Measurements from ENCODE around the gene UCN2.
"Not testable (repeated sequence)": the region's sequence is repeated elsewhere in the genome, so short reads cannot be mapped to it uniquely, and the experiment has no call there.

The UCN2 gene

DNA sequence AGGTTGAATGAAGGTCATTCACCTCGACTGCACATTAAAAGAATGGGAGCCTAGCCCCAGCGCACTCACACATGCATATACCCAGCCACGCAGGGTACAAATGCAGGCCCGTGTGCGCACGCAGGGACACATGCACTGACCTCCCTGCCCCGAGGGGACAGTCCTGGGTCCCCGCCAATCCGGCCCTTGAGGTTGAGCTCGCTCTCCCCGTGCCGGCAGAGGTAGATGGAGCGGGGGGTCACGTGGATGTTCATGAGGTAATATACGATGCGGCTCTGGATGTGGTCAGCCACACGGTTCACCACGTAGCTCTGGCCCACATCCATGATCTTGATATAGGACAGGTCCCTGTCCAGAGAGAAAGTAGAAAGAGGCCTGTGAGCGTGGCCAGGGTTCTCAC, 27.5 kb downstream of the UCN2 start:
- DNase-seq (ENCODE audit: low read depth in 2 of 2), result no peak

DNA sequence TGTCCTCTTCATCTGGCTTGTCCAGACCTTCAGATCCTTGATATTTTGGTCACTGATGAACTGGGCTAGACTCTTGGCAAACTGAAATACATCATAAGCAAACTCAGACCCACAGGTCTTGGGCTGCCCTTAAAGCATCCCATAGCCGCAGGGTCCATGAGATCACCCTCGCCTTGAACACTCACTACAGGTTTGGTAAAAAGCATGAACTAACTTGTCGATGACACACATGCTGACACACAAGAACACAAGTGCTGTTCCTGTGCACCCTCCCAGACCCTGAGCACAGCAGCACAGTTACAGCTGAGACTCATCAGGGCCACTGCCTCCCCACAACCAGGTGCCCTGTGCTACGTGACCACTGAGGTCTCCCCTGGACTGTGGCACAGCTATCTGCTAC, 28.0 kb downstream of the UCN2 start:
- DNase-seq (ENCODE audit: low read depth in 2 of 2), result no peak

GRCh38 chr3:48532977-48533337, 30.6 kb downstream of the UCN2 start:
- no peak for DNase-seq (ENCODE audit: low read depth in 2 of 2)

DNA sequence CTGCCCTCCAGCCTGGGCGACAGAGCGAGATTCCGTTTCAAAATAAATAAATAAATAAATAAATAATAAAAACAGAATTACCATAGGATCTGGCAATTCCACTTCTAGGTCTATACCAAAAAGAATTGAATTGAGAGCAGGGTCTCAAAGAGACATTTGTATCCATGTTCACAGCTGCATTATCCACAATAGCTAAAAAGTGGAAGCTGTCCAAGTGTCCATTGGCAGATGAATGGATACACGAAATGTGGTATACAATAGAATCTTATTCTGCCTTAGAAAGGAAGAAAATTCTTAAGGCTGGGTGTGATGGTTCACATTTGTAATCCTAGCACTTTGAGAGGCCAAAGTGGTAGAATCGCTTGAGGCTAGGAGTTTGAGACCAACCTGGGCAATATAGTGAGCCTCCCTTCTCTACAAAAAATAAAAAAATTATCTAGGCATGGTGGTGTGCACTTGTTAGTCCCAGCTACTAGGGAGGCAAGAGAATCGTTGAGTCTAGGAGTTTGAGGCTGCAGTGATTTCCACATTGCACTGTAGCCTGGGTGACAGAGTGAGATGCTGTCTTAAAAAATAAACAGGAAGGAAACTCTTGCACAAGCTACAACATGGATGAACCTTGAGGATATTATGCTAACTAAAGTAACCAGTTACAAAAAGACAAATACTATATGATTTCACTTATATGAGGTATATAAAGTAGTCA, 31.2 kb downstream of the UCN2 start:
- DNase-seq (ENCODE audit: low read depth in 2 of 2), result no peak

- not testable (repeated sequence) for DNase-seq (ENCODE audit: low read depth in 2 of 2)
These were observed 32.9 kb downstream of the UCN2 start for GRCh38 chr3:48530701-48531100.

DNA sequence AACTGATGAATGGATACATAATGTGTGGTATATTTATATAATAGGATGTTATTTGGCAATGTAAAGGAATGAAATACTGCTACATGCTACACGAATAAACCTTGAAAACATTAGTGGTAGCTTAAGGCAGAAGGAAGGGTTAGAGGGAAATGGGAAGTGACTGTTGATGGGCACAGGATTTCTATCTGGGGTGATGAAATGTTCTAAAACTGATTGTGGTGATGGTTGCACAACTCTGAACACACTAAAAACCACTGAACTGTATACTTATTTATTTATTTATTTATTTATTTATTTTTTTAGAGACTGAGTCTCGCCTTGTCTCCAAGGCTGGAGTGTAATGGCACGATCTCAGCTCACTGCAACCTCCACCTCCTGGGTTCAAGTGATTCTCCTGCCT, 34.8 kb downstream of the UCN2 start:
- DNase-seq (ENCODE audit: low read depth in 2 of 2), result no peak

DNA sequence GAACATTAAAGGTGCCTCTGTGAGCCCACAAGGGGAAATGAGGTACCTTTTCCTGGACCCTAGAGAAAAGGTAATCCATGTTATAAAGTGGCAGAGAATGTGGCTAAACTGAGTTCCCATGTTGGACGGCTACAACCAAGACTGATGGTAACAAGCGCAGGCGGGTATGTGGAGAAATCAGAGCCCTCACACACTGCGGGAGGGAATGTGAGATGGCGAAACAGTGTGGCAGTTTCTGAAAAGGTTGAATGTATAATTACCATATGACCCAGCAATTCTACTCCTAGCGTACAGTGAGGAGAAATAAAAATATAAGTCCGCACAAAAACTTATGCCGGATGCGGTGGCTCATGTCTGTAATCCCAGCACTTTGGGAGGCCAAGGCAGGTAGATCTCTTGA, 35.5 kb downstream of the UCN2 start:
- no peak for DNase-seq (ENCODE audit: low read depth in 2 of 2)

- no peak for DNase-seq (ENCODE audit: low read depth in 2 of 2)
These were observed 38.6 kb downstream of the UCN2 start for GRCh38 chr3:48524970-48525369.

- no peak for DNase-seq (ENCODE audit: low read depth in 2 of 2)
These were observed 41.9 kb downstream of the UCN2 start for GRCh38 chr3:48521635-48522034.

DNA sequence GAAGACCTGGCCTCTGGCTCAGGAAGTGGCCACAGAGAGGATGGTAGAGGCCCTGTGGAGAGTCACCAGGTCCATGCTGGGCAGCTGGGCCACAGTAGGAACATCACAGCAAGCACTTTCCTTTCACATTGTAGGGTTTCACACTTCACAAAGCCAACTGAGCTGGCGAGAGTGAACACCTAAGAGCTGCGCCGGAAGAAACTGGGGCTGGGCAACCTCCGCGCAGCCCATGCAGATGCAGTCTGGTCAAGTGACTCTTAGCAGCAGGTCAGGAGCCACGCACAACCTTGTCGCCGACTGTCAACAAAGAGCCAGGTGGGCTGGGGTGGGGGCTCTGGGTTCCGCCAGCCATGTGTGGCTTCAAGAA, 44.3 kb downstream of the UCN2 start:
- DNase-seq (ENCODE audit: low read depth in 2 of 2), result no peak

DNA sequence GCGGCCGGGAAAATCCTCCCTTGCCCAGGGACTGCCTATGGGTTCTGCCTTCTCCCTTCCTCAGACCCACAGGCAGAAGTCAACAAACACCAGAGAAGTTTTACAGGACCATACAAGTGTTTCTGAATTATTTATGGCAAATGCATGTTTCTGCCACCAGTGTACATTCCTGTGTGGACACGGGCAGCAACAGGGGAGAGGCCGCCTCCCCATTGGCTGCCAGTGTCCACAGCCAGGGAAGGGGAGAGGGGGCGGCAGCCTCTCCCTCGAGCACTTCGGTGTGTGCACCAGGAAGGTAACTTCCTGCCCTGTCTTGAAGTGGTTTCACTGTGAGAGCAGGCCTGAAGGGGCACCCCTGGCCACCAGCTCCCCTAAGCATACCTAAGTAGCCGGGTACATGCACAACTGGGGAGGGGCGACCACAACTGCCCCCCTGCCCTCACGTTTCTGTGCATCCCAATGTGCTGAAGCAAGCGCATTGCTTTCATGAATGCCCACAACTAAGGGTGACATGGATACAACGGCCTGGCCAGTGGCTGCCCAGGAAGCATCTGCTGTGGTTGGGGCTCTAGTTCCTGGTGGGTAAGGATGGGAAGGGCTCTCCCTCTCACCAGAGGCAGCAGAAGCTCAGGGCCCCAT, 44.8 kb downstream of the UCN2 start:
- no peak for DNase-seq (ENCODE audit: low read depth in 2 of 2)

DNA sequence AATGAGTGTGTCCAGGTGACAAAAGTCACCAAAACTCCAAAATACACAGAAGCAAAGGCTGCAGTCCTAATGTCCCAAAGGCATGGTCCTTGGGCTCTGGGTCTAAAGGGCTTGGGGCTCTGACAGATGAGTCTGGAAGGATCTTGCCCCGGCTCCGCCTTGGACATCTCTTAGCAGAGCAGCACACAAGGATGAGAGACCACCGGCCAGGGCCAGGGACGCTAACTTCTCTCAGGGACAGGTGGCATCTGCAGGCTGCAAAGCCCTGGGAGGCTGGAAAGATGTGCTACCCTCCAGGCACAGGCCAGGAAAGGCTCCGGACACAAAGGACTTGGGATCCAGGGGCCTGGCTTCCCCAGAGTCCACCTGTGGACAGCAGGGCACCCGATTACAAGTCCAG, 45.5 kb downstream of the UCN2 start:
- DNase-seq (ENCODE audit: low read depth in 2 of 2), result no peak

- no peak for DNase-seq (ENCODE audit: low read depth in 2 of 2)
These were observed 47.0 kb downstream of the UCN2 start for GRCh38 chr3:48516571-48516970.

DNA sequence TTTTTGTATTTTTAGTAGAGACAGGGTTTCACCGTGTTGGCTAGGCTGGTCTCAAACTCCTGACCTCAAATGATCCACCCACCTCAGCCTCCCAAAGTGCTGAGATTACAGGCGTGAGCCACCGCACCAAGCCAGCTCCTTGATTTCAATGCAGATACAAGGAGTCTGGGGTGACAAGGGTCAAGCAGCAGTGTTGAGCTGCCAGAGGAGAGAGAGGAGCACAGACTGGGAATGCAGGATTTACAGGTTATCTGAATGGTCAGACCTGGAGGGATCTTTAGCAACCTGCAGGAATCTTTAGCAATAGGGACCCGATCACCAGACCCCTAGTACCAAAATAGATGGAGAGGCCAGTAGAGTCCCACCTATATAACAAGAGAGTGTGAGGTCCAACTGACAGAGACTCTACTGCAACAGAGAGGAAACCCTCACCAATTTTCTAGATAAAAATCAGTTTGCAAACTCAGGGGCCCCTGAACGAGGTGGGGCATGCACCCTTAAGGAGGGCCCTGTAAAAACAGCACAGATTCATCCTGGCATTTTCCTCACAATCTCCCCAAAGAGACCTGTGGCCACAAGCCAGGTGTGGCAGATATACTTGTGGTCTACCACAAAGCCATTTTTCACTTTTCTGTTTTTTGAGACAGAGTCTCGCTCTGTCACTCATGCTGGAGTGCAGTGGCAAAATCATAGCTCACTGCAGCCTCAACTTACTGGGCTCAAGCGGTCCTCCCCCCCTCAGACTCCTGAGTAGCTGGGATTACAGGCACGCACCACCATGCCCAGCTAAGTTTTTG, 49.0 kb downstream of the UCN2 start:
- no peak for DNase-seq (ENCODE audit: low read depth in 2 of 2)
